Measurements from ENCODE around the gene PID1. TPM values are rescaled to one million over a fixed set of nuclear protein-coding genes. Genes with fewer than 3 reads are reported as not detected.

PID1 gene
- total RNA-seq, 1 experiment from 2014 or later = 2.6 TPM

DNA sequence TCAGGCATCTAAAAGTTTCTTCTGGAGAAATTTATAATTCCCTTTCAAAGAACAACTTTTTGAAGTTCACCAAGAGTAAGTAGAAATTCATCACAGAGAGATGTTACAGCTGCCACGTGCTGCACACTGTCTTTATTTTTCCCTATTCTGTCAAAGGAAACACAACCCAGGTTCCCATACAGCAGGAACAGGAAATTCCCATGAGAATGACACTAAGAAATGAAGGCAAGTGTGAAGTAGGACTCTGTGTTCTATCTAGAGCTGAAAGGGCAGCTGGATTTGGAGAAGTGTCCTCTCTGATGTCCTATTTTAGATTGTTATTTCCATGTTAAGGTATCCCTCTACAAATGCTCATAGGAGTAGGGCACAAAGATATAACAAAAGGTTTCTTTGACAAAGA is 58.8 kb downstream of the PID1 start (continued):
- no peak for TF ChIP-seq CBFB (CRISPR knock-in tag; IDR thresholded peaks at IDR 0.05; ENCODE audit: low read depth)

DNA sequence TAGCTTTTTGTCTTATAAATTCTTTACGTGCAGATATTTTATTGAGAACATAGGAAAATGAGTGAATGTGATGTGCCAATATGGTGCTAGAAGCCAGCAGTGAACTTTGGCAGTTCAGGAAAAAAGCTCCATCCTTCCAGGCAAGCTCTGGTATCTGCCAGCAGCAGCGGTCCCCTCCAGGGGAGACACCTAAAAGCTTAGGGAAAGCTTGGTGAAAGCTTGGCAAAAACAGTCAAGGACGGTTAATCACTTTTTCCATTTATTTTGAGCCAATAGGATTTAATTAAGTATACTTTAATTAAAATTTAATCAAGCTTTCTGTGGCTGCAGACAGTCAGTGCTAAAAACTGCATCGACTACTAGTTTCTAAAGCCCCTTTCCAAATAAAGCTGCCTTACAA is 60.4 kb downstream of the PID1 start:
- Mint-ChIP-seq H3K4me1 (peaks cover 17% of the 10 kb centered on the region), H3K9me3 (peaks cover 8% of the 10 kb centered on the region), H3K27me3 (ENCODE audit: low read depth) (no peaks in the 10 kb centered on the region; the same call in 1 of the 2 replicates), H3K4me3 (no peak overlapping the region), H3K27ac (no peak overlapping the region), H3K36me3 (peaks cover 3% of the 10 kb centered on the region; the same call in 1 of the 2 replicates)
- DNase-seq (ENCODE audit: low spot score) = no peak
- no peak for ATAC-seq
- CTCF ChIA-PET = interaction anchor here (0.6 to 0.9 kb wide), 2 partner anchors 24 to 961 kb away, joined by 3 read pairs; no protein-coding TSS in a partner anchor
- TF ChIP-seq TP53 (CRISPR knock-in tag; IDR thresholded peaks at IDR 0.05) = no peak
- TF ChIP-seq, protein P1, sequence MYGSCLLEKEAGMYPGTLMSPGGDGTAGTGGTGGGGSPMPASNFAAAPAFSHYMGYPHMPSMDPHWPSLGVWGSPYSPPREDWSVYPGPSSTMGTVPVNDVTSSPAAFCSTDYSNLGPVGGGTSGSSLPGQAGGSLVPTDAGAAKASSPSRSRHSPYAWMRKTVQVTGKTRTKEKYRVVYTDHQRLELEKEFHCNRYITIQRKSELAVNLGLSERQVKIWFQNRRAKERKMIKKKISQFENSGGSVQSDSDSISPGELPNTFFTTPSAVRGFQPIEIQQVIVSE (CRISPR knock-in tag; IDR thresholded peaks at IDR 0.05; ENCODE audit: borderline replicate concordance) = no peak
- no peak for TF ChIP-seq ZNF396 (CRISPR knock-in tag; IDR thresholded peaks at IDR 0.05; ENCODE audit: borderline replicate concordance)
- POLR2A ChIA-PET = no interaction called here

DNA sequence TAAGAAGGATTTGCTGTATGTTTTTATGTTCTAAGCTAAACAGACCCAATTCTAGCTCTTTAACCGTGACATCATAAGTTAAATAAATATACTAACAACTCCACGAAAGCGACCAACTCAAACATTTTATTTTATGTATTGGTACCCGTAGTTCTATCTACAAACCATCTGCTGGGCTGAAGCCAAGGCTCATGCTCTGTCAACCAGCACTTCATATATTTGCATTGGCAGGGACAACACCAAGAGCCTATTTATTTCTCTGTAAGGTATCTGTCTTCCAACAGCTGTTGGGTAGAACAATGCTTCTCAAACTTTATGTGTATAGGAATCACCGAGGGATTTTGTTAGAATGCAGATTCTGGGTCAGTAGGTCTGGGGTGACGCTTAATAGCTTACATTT is 64.5 kb downstream of the PID1 start:
- ChIA-PET CTCF (no interaction called here), POLR2A (no interaction called here)
- ATAC-seq (no peak), DNase-seq (ENCODE audit: low spot score) (no peak)
- H3K36me3 Mint-ChIP-seq = peaks cover 3% of the 10 kb centered on the region; the same call in 1 of the 2 replicates
- H3K4me1 Mint-ChIP-seq = peaks cover 16% of the 10 kb centered on the region
- no peak overlapping the region for H3K4me3 Mint-ChIP-seq
- H3K9me3 Mint-ChIP-seq = peaks cover 8% of the 10 kb centered on the region
- H3K27me3 Mint-ChIP-seq (ENCODE audit: low read depth) = no peaks in the 10 kb centered on the region
- H3K27ac Mint-ChIP-seq = no peak overlapping the region
- TF ChIP-seq TEAD1 (CRISPR knock-in tag; IDR thresholded peaks at IDR 0.05) (no peak), MXD4 (CRISPR knock-in tag; IDR thresholded peaks at IDR 0.05; ENCODE audit: borderline replicate concordance) (no peak), ZNF121 (CRISPR knock-in tag; IDR thresholded peaks at IDR 0.05) (no peak), CREB1 (CRISPR knock-in tag; IDR thresholded peaks at IDR 0.05) (no peak), HMGA2 (CRISPR knock-in tag; IDR thresholded peaks at IDR 0.05) (no peak), NR3C1 (CRISPR knock-in tag; conservative IDR thresholded peaks at IDR 0.05; ENCODE audit: low read depth) (no peak), SOX15 (CRISPR knock-in tag; IDR thresholded peaks at IDR 0.05) (no peak)
- TF ChIP-seq, protein P2, sequence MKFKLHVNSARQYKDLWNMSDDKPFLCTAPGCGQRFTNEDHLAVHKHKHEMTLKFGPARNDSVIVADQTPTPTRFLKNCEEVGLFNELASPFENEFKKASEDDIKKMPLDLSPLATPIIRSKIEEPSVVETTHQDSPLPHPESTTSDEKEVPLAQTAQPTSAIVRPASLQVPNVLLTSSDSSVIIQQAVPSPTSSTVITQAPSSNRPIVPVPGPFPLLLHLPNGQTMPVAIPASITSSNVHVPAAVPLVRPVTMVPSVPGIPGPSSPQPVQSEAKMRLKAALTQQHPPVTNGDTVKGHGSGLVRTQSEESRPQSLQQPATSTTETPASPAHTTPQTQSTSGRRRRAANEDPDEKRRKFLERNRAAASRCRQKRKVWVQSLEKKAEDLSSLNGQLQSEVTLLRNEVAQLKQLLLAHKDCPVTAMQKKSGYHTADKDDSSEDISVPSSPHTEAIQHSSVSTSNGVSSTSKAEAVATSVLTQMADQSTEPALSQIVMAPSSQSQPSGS (CRISPR knock-in tag; IDR thresholded peaks at IDR 0.05; ENCODE audit: borderline replicate concordance, low read depth) = no peak
- TF ChIP-seq, protein P3, sequence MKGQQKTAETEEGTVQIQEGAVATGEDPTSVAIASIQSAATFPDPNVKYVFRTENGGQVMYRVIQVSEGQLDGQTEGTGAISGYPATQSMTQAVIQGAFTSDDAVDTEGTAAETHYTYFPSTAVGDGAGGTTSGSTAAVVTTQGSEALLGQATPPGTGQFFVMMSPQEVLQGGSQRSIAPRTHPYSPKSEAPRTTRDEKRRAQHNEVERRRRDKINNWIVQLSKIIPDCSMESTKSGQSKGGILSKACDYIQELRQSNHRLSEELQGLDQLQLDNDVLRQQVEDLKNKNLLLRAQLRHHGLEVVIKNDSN (CRISPR knock-in tag; IDR thresholded peaks at IDR 0.05) = no peak
- TF ChIP-seq, protein P4, sequence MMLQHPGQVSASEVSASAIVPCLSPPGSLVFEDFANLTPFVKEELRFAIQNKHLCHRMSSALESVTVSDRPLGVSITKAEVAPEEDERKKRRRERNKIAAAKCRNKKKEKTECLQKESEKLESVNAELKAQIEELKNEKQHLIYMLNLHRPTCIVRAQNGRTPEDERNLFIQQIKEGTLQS (CRISPR knock-in tag; conservative IDR thresholded peaks at IDR 0.05) = no peak
- TF ChIP-seq, protein P5, sequence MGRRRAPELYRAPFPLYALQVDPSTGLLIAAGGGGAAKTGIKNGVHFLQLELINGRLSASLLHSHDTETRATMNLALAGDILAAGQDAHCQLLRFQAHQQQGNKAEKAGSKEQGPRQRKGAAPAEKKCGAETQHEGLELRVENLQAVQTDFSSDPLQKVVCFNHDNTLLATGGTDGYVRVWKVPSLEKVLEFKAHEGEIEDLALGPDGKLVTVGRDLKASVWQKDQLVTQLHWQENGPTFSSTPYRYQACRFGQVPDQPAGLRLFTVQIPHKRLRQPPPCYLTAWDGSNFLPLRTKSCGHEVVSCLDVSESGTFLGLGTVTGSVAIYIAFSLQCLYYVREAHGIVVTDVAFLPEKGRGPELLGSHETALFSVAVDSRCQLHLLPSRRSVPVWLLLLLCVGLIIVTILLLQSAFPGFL (CRISPR knock-in tag; IDR thresholded peaks at IDR 0.05; ENCODE audit: borderline replicate concordance) = no peak
- TF ChIP-seq, protein P6, sequence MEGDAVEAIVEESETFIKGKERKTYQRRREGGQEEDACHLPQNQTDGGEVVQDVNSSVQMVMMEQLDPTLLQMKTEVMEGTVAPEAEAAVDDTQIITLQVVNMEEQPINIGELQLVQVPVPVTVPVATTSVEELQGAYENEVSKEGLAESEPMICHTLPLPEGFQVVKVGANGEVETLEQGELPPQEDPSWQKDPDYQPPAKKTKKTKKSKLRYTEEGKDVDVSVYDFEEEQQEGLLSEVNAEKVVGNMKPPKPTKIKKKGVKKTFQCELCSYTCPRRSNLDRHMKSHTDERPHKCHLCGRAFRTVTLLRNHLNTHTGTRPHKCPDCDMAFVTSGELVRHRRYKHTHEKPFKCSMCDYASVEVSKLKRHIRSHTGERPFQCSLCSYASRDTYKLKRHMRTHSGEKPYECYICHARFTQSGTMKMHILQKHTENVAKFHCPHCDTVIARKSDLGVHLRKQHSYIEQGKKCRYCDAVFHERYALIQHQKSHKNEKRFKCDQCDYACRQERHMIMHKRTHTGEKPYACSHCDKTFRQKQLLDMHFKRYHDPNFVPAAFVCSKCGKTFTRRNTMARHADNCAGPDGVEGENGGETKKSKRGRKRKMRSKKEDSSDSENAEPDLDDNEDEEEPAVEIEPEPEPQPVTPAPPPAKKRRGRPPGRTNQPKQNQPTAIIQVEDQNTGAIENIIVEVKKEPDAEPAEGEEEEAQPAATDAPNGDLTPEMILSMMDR (IDR thresholded peaks at IDR 0.05) = no peak
